ENCODE results near the gene CDHR2.
"Not testable (repeated sequence)": the region's sequence is repeated elsewhere in the genome, so short reads cannot be mapped to it uniquely, and the experiment has no call there.

Gene CDHR2

DNA sequence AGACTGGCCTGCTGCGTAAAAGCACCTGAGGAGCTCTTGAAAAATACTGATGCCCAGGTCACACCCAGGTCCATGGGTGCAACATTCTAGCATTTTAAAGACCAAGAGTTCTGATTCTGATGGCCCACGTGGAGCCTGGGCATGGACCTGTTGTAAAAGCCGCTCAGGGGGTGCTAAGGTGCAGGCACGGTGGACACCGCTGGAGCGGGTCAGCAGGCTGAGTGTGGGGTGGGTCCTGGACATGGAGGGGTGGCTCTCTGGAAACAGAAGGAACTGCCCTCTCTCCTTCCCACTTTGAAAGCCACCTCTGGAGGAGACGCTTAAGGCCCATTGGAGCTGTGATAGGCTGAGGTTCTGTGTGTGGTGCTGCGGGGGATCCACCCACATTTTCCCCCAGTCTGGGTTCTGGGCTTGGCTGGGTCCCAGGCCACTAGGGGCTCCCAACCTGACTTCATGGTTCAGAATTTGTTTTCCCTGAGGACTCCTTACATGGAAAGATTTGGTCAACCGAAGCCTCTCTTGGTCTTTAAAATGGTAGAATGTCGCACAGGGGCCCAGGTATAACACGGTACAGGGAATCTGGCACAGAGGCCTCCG lies 44.2 kb downstream of the CDHR2 start:
- peaks cover 2% of the 10 kb centered on the region for H3K4me1 ChIP-seq (ENCODE audit: control insufficient read depth, insufficient read depth, low read length, poor library complexity, severe bottlenecking)
- H3K27ac ChIP-seq (ENCODE audit: insufficient read depth, low read length, poor library complexity, severe bottlenecking) = no peak overlapping the region
- H3K9me3 ChIP-seq (ENCODE audit: control insufficient read depth, low read length) = no peaks in the 10 kb centered on the region
- DNase-seq = no peak
- no peaks in the 10 kb centered on the region for H3K36me3 ChIP-seq (ENCODE audit: control insufficient read depth, insufficient read depth, low read length)
- no peak overlapping the region for H3K4me3 ChIP-seq (ENCODE audit: insufficient read depth, low read depth, low read length, poor library complexity, severe bottlenecking)
- no peaks in the 10 kb centered on the region for H3K27me3 ChIP-seq (replicated peaks; ENCODE audit: control insufficient read depth, insufficient read depth, low read length, poor library complexity, severe bottlenecking)

DNA sequence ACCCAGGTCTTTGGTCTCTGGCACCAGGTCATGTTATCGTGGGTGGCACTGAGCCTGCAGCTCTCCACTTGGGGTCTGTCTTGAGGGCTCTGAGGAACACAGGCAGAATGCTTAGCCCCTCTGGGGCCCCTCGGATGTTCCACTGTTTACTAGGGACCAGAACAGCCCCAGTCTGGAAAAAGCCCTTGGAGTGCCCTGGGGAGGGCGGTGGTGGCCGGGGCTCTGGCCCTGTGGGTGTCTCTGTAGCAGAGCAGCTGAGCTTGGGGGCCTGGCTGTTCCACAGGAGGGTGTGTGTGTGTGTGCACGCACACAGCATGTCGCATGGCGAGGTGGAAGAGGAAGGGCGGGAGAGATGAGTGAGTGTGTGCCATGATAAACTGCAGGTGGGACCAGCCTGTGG lies 45.4 kb downstream of the CDHR2 start:
- H3K36me3 ChIP-seq (ENCODE audit: control insufficient read depth, insufficient read depth, low read length) = no peaks in the 10 kb centered on the region
- no peaks in the 10 kb centered on the region for H3K27me3 ChIP-seq (replicated peaks; ENCODE audit: control insufficient read depth, insufficient read depth, low read length, poor library complexity, severe bottlenecking)
- H3K4me1 ChIP-seq (ENCODE audit: control insufficient read depth, insufficient read depth, low read length, poor library complexity, severe bottlenecking) = peaks cover 2% of the 10 kb centered on the region
- H3K27ac ChIP-seq (ENCODE audit: insufficient read depth, low read length, poor library complexity, severe bottlenecking) = no peak overlapping the region
- no peaks in the 10 kb centered on the region for H3K9me3 ChIP-seq (ENCODE audit: control insufficient read depth, low read length)
- no peak for DNase-seq
- no peak overlapping the region for H3K4me3 ChIP-seq (ENCODE audit: insufficient read depth, low read depth, low read length, poor library complexity, severe bottlenecking)

DNA sequence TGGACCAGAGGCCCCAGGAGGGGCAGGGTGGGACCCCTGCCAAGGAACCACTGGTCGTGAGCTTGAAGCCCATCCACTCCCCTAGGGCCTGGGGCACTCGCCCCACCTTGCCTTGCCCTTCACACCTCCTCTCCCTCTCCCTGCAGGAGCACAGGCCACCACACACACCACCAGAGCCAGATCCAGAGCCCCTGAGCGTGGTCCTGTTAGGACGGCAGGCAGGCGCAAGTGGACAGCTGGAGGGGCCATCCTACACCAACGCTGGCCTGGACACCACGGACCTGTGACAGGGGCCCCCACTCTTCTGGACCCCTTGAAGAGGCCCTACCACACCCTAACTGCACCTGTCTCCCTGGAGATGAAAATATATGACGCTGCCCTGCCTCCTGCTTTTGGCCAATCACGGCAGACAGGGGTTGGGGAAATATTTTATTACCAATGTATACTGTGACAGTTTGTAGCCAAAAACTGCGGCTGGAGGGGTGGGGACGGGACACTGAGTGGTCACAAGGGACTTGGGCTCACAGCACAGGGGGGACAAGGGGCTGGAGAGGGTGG lies 46.3 kb downstream of the CDHR2 start:
- Histone ChIP-seq H3K9me3 (ENCODE audit: control insufficient read depth, low read length) (no peaks in the 10 kb centered on the region), H3K36me3 (ENCODE audit: control insufficient read depth, insufficient read depth, low read length) (no peaks in the 10 kb centered on the region), H3K4me1 (ENCODE audit: control insufficient read depth, insufficient read depth, low read length, poor library complexity, severe bottlenecking) (peaks cover 2% of the 10 kb centered on the region), H3K4me3 (ENCODE audit: insufficient read depth, low read depth, low read length, poor library complexity, severe bottlenecking) (no peak overlapping the region), H3K27me3 (replicated peaks; ENCODE audit: control insufficient read depth, insufficient read depth, low read length, poor library complexity, severe bottlenecking) (no peaks in the 10 kb centered on the region), H3K27ac (ENCODE audit: insufficient read depth, low read length, poor library complexity, severe bottlenecking) (no peak overlapping the region)
- DNase-seq = no peak

DNA sequence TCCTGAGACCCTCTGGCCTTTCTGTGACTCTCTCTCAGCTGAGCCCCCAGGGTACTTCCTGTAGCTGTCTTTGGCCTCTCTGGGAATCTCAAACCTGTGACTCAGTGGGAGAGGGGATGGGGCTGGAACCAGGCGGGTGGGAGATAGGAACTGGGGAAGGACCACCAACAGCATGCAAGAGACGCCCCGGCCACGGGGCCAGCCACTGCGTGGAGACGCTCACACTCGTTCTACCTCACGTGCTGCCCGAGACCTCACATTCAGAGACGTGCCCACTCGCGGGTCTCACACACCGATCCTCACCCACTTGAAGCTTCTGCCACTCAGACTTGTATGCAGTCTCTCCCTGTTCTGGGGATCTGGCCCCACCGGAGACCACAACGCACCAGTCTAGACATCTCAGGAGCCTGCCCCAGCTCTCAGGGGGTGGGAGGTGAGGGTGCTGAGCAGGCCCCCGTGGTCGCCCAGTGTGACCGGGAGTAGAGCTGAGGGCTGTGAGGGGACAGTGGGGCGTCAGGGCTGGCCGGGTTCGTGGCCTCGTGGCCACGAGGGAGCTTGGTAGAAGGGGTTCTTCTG lies 47.0 kb downstream of the CDHR2 start:
- DNase-seq = no peak
- Histone ChIP-seq H3K9me3 (ENCODE audit: control insufficient read depth, low read length) (no peaks in the 10 kb centered on the region), H3K27me3 (replicated peaks; ENCODE audit: control insufficient read depth, insufficient read depth, low read length, poor library complexity, severe bottlenecking) (no peaks in the 10 kb centered on the region), H3K4me1 (ENCODE audit: control insufficient read depth, insufficient read depth, low read length, poor library complexity, severe bottlenecking) (peaks cover 2% of the 10 kb centered on the region), H3K36me3 (ENCODE audit: control insufficient read depth, insufficient read depth, low read length) (no peaks in the 10 kb centered on the region), H3K27ac (ENCODE audit: insufficient read depth, low read length, poor library complexity, severe bottlenecking) (no peak overlapping the region), H3K4me3 (ENCODE audit: insufficient read depth, low read depth, low read length, poor library complexity, severe bottlenecking) (peak overlapping the region; percentile 39)

DNA sequence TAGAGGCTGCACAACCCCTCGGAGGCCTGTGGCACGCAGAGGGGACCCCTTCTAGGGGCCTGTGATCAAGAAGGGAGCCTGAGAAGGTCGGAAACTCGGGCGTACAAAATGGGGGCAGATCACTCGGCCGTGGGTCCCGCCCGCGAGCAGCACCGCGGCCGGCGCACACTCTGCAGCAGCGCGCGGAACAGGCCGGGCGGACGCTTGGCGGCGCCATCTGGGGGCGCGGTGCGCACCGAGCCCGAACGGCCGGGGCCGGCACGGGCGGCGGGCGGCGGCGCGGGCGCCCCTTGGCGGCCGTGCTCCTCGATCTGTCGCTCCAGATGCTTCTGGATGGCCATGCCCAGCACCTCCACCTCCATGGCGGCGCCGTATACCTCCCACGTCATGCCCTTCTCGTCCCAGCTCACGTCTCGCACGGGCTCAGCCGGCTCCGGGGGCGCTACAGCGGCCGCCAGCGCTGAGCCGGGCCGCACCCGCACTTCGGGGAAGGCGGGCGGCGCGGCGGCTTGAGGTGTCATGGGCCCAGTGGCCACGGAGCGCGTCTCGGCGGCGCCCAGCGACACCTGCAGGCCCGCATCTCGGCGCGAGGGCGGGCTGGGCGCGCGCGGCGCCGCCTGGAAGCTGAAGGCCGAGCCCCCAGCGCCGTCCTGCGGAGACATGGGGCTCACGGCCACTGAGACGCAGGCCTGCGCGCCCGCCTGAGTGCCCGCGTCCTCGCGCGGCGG lies 47.7 kb downstream of the CDHR2 start:
- no peak overlapping the region for H3K27ac ChIP-seq (ENCODE audit: insufficient read depth, low read length, poor library complexity, severe bottlenecking)
- peak; percentile 55 to 60 (median 56) for DNase-seq
- peak overlapping the region; percentile 46 for H3K4me3 ChIP-seq (ENCODE audit: insufficient read depth, low read depth, low read length, poor library complexity, severe bottlenecking)
- H3K36me3 ChIP-seq (ENCODE audit: control insufficient read depth, insufficient read depth, low read length) = no peaks in the 10 kb centered on the region
- no peaks in the 10 kb centered on the region for H3K27me3 ChIP-seq (replicated peaks; ENCODE audit: control insufficient read depth, insufficient read depth, low read length, poor library complexity, severe bottlenecking)
- peaks cover 2% of the 10 kb centered on the region for H3K4me1 ChIP-seq (ENCODE audit: control insufficient read depth, insufficient read depth, low read length, poor library complexity, severe bottlenecking)
- H3K9me3 ChIP-seq (ENCODE audit: control insufficient read depth, low read length) = no peaks in the 10 kb centered on the region

DNA sequence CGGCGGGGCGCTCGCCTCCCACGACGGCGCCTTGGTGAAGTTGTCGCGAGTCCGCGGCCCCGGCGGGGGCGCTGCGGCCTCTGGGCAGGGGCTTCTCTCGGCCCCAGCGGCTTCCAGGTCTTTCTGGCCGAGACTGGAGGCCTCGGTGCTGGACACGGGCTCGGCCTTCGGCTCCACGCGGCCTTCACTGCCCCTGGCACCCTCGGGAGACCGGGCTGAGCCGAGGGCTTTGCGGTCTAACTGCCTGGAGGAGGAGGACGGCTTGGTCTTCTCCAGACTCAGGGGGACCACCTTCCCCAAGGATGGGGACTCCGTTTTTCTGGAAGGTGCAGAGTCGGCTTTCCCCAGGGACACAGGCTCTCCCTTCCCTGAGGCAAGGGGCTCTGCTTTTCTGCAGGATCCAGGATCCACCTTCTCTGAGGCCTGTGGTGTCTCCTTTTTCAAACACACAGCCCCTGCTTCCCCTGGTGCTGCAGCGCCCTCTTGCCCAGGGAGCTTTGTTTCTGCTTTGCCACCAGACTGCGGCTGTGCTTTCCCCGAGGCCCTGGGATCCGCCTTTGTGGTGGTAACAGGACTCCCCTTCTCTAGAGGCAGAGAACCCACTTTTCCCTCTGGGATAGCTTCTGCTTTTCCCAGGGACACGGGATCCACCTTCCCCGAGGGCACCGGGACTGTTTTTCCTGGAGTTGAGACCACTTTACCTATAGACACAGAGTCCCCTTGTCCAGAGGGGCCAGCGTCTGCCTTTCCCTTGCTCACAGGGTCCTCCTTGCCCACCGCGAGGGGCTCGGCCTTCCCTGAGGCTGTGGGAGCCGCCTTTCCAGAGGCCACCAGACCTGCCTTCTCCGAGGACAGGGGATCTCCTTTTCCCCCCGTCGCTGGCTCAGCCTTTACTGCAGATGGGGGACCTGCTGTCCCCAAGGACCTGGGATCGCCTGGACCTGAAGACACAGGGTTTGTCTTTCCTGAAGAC lies 48.6 kb downstream of the CDHR2 start:
- no peaks in the 10 kb centered on the region for H3K36me3 ChIP-seq (ENCODE audit: control insufficient read depth, insufficient read depth, low read length)
- no peak overlapping the region for H3K4me3 ChIP-seq (ENCODE audit: insufficient read depth, low read depth, low read length, poor library complexity, severe bottlenecking)

DNA sequence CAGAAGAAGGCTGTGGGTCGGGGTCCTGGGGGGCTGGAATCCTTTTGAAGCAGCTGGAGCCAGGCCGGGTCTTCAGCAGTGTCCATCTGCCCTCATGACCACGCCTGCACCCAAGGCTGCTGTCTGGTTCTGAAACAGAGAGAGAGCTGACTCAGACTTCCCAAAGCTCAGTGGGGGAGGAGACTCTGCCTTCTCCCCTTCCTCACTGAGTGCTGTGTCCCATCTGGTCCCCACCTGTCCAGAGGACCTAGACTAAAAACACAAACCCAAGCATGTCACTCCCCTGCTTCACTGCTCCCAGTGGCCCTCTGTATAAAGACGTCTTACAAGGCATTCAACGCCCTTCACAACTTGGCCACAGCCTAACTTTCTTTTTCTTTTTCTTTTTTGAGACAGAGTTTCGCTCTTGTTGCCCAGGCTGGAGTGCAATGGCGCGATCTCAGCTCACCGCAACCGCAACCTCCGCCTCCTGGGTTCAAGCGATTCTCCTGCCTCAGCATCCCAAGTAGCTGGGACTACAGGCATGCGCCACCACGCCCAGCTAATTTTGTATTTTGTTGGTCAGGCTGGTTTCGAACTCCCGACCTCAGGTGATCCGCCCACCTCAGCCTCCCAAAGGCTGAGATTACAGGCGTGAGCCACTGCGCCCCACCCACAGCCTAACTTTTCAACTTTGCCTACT lies 50.7 kb downstream of the CDHR2 start:
- not testable (repeated sequence) for H3K4me1 ChIP-seq (ENCODE audit: control insufficient read depth, insufficient read depth, low read length, poor library complexity, severe bottlenecking); H3K27me3 ChIP-seq (replicated peaks; ENCODE audit: control insufficient read depth, insufficient read depth, low read length, poor library complexity, severe bottlenecking); H3K36me3 ChIP-seq (ENCODE audit: control insufficient read depth, insufficient read depth, low read length); H3K9me3 ChIP-seq (ENCODE audit: control insufficient read depth, low read length); H3K4me3 ChIP-seq (ENCODE audit: insufficient read depth, low read depth, low read length, poor library complexity, severe bottlenecking); H3K27ac ChIP-seq (ENCODE audit: insufficient read depth, low read length, poor library complexity, severe bottlenecking); DNase-seq

More for the DNA sequence above, 48.6 kb downstream of the CDHR2 start:
- Histone ChIP-seq H3K9me3 (ENCODE audit: control insufficient read depth, low read length) (no peaks in the 10 kb centered on the region), H3K4me1 (ENCODE audit: control insufficient read depth, insufficient read depth, low read length, poor library complexity, severe bottlenecking) (peaks cover 2% of the 10 kb centered on the region), H3K27me3 (replicated peaks; ENCODE audit: control insufficient read depth, insufficient read depth, low read length, poor library complexity, severe bottlenecking) (no peaks in the 10 kb centered on the region), H3K27ac (ENCODE audit: insufficient read depth, low read length, poor library complexity, severe bottlenecking) (no peak overlapping the region)
- no peak for DNase-seq

DNA sequence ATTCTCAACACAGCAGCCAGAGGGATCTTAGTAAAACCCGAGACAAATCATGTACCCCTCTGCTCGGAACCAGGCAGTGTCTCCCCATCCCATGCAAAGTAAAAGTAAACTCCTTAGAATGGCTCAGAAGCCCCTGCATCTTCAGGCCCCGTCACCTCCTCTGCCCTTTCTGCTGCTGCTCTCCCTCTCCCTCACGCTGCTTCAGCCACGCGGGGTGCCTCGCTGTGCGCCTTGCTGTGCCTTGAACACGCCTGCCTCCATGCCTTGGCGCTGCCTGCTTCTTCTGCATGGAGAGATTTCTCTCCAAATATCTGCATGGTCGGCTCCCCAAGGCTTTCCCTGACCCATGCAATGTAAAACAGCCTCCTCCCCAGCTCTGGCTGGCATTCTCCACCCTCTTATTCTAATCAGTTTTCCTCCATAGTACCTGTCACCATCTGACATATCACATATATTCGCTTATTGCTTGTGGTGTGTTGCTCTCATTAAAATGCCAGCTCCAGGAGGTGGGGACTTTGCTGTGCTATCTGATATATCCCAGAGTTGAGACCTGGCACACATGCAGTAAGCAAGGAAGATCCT lies 52.9 kb downstream of the CDHR2 start:
- H3K27me3 ChIP-seq (replicated peaks; ENCODE audit: control insufficient read depth, insufficient read depth, low read length, poor library complexity, severe bottlenecking) = no peaks in the 10 kb centered on the region
- DNase-seq = no peak
- peaks cover 2% of the 10 kb centered on the region for H3K4me1 ChIP-seq (ENCODE audit: control insufficient read depth, insufficient read depth, low read length, poor library complexity, severe bottlenecking)
- no peaks in the 10 kb centered on the region for H3K36me3 ChIP-seq (ENCODE audit: control insufficient read depth, insufficient read depth, low read length)
- H3K9me3 ChIP-seq (ENCODE audit: control insufficient read depth, low read length) = no peaks in the 10 kb centered on the region
- H3K4me3 ChIP-seq (ENCODE audit: insufficient read depth, low read depth, low read length, poor library complexity, severe bottlenecking) = no peak overlapping the region
- H3K27ac ChIP-seq (ENCODE audit: insufficient read depth, low read length, poor library complexity, severe bottlenecking) = no peak overlapping the region

DNA sequence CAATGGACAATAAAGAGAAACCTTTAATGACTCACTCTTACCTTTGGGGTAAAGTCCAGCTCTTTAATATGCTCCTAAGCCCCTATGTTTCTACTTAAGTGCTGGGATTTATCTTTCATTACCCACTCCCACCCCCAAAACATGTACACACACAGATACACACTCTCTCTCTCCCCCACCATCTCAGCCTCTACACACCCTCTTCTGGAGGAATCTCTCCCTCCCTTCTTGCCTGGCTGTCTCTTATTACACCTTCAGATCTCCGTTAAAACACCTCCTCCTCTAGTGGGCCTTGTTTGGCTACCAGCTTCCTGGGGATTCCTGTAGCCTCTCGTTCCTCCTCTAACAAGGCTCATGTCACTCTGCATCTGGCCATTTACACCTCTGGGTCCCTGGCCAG lies 53.9 kb downstream of the CDHR2 start:
- no peak overlapping the region for H3K4me3 ChIP-seq (ENCODE audit: insufficient read depth, low read depth, low read length, poor library complexity, severe bottlenecking)
- no peaks in the 10 kb centered on the region for H3K27me3 ChIP-seq (replicated peaks; ENCODE audit: control insufficient read depth, insufficient read depth, low read length, poor library complexity, severe bottlenecking)
- no peak overlapping the region for H3K27ac ChIP-seq (ENCODE audit: insufficient read depth, low read length, poor library complexity, severe bottlenecking)
- H3K9me3 ChIP-seq (ENCODE audit: control insufficient read depth, low read length) = no peaks in the 10 kb centered on the region
- no peaks in the 10 kb centered on the region for H3K36me3 ChIP-seq (ENCODE audit: control insufficient read depth, insufficient read depth, low read length)
- no peak for DNase-seq
- H3K4me1 ChIP-seq (ENCODE audit: control insufficient read depth, insufficient read depth, low read length, poor library complexity, severe bottlenecking) = no peaks in the 10 kb centered on the region

Data from effector memory CD4-positive, alpha-beta T cell (primary cell).